OCI-M2 (cell line): Measurements from ENCODE around the gene MYH6.

ENCODE experiments used
- DNase-seq: peaks from one replicate; lab custom pipeline; 2025; ENCODE audit not compliant: unreplicated experiment; lab: John Stamatoyannopoulos, UW

MYH6 gene

DNA sequence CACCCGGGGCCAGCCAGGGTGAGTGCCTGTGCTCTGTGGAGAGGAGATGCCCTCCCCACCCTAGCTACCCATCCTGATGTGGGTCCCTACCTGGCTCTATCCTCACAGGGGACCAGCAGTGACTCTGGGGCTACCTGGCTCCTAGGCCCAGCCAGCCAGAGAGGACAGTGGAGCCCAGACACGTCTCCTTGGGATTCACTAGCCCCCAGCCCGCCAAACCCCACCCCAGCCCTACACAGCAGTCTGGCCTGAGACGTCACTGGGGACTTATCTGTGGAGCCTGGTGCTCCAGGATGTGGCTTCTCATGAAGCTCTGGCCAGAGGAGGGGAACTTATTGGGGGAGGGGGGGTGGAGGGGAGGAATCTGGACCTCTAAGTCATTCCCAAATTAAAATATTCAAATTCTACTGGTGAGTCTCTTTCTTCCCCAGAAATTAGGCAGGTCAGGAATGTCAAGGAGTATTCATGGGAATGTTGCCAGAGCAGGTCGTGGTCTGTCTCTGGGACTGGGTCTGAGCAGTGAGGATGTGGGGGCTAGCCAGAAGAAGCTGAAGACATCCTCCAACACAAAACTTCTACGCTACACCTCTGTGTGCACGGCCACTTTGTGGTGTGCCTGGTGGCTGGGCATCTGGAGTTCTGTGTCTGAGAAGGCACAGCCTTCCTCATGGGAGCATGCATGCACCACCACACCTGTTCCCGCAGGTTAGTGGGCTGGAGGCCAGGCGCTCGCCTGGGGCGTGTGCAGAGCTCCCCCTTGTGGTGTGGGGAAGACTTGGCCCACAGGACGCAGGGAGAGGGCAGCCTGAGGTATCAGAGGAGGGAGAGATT is 28.5 kb downstream of the MYH6 start:
- DNase-seq: no peak

DNA sequence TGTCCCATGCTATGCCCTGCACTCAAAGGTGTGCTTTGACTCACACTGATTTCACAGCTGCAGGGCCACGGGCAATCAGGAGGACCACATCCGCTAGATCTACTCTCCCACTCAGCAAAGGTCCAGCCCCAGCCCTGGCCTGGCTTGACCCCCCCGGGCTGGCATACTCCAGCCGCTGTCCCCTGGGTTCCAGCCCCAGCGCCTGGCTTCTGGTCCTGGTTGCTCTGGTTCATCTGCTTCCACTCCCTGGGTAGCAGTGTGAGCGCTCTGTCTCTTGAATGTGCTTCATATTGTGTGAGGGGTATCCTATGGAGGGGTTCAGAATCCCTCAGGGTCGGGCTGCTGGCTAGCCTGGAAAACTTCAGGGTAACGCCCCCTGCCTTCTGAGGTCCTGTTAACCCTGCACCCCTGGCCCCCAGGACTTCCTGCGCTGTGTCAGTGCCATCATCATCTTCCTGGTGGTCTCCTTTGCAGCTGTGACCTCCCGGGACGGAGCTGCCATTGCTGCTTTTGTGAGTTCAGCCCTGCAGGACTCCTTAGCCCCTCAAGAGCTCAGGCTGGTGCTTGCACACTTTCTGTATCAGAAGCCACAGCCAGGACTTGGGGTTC is 29.4 kb downstream of the MYH6 start:
- DNase-seq: no peak

DNA sequence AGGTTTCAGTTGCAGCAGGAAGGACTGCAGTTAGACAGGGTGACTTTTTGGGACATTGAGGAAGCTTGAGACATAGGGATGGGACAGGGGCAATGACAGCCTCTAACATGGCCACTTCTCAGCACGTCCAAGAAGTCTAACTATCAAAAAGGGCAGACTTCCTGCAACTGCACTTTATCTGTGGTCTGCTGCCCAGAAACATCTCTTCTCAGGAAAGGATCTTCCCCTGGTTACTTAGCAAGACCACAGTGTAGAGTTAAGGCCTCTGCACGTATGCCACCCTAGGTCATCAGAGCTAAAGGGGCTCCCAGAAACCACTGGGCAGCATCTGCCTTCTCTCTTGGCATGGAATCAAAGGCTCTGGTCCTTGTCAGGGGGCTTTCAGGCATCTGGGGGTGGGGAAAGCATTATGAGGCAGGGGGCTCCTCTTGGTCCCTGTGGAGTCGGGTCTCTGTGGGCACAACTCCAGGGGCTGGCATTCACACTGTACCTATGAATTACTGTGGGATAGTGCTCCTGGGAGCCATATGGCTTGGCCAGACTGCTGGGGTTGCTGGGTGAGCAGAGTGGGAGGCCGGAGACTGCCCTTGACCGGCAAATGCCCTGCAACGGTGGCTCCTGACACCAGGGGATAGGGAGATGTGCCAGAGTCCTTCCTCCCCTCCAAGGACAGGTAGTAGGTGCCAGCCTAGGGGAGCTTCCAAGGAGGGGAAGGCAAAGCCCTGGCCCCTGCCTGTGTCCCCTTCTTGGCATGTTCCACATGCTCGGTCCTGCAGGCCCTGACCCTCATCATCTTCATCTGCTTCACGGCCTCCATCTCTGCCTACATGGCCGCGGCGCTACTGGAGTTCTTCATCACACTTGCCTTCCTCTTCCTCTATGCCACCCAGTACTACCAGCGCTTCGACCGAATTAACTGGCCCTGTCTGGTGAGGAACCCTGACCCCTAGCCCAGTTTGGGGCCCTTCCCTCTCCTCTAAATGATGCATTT is 30.2 kb downstream of the MYH6 start:
- DNase-seq: no peak

DNA sequence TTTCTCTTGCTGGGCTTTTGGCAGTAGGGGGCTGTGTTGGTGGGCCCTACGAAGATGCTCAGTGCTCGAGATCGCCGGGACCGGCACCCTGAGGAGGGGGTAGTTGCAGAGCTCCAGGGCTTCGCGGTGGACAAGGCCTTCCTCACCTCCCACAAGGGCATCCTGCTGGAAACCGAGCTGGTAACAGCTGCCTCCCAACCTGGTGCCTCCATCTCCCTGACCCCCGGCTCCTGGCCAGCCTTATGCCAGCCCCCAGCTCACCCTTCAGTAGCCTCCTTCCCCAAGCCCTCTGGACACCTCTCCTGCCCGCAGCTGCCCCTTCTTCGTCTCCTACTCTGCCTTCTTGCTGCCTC is 30.9 kb downstream of the MYH6 start:
- DNase-seq: no peak

GRCh38 chr14:23376482-23377197 is 31.4 kb downstream of the MYH6 start, which contains the start of gene CMTM5:
TSS of gene CMTM5 (plus strand) at chr14:23377046. CDS start at chr14:23377252, 206 bp downstream.
- no peak for DNase-seq

DNA sequence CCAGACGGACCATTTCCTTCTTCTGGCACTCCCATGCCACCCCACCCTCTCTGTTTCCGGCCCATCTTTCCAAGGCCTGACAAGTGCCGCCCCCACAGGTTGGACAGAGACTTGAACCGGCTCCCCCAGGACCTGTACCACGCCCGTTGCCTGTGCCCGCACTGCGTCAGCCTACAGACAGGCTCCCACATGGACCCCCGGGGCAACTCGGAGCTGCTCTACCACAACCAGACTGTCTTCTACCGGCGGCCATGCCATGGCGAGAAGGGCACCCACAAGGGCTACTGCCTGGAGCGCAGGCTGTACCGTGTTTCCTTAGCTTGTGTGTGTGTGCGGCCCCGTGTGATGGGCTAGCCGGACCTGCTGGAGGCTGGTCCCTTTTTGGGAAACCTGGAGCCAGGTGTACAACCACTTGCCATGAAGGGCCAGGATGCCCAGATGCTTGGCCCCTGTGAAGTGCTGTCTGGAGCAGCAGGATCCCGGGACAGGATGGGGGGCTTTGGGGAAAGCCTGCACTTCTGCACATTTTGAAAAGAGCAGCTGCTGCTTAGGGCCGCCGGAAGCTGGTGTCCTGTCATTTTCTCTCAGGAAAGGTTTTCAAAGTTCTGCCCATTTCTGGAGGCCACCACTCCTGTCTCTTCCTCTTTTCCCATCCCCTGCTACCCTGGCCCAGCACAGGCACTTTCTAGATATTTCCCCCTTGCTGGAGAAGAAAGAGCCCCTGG is 32.4 kb downstream of the MYH6 start:
- DNase-seq: no peak

DNA sequence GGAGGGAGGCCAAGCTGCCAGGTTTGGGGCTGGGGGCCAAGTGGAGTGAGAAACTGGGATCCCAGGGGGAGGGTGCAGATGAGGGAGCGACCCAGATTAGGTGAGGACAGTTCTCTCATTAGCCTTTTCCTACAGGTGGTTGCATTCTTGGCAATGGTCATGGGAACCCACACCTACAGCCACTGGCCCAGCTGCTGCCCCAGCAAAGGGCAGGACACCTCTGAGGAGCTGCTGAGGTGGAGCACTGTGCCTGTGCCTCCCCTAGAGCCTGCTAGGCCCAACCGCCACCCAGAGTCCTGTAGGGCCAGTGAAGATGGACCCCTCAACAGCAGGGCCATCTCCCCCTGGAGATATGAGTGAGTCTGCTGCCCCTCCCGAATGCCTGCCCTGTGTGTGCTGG is 35.0 kb downstream of the MYH6 start:
- DNase-seq: no peak

DNA sequence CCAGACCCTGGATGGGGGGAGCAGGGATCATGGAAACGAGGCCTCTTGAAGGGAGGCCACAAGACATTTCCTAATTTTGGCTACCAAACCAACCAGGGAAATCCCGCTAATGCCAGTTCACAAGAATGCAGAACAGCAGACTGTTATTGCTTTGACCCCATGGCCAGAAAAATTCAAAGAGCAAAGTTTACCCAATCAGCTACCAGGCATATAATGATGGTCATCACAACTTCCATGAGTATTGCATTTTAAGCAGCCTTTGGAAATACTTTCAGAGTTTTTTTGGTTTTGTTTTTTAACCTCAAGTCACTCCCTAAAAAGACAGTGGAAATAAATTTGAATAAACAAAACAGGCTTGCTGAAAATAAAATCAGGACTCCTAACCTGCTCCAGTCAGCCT is 35.6 kb downstream of the MYH6 start, which contains the start of gene IL25:
IL25 (plus strand) TSS at position 301 of the 400 bp plus-strand sequence.
- no peak for DNase-seq

GRCh38 chr14:23371865-23372264 is 36.2 kb downstream of the MYH6 start:
- no peak for DNase-seq

DNA sequence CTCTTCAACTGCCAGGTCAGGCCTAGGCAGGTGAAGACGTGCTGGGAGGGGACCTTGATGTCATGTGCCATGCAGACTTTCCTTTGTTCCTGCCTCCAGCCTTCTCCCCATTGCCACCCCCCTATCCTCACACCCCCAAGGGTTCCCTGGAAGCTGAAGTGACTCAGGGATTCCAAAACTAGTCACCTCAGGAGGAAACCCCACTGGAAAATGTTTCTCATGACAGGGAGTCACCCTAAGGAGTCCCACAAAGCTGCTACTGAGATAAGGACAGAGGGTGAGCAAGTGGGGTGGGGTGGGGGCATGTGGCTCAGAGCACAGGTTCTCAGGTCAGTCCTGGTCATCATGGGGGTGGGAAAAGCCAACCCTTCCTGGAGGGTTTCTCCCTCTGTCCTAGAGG is 37.9 kb downstream of the MYH6 start:
- no peak for DNase-seq

DNA sequence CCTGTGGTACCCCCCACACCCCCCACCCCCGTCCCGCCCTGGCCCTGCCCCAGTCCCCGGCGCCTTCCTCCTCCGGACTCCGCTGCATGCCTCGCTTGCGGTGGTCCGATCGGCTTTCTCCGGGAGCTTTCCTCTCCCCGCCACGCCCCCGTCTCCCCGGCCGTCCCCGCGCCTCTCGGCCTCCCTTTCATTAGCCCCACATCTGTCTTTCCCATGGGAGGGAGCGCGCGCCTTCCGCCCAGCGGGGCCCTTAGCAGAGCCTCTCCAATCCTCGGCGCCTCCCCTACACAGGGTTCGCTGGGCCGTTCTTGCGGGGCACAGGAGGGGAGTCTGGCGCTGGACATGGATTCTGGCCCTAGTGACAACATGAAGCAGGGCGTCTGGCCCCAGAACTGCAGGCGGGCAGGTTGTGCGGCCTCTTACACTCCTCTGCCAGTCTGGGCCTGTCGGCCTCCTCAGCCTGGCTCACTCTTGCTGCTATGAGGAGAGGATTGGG is 41.6 kb downstream of the MYH6 start:
- no peak for DNase-seq

GRCh38 chr14:23365732-23366425 is 42.2 kb downstream of the MYH6 start:
- no peak for DNase-seq

- no peak for DNase-seq
These were observed 42.9 kb downstream of the MYH6 start, which contains the start of gene EFS for GRCh38 chr14:23365036-23365731. TSS of gene EFS (minus strand) at chr14:23365172. CDS start at chr14:23365025, 147 bp downstream.

- no peak for DNase-seq
These were observed 43.7 kb downstream of the MYH6 start for GRCh38 chr14:23364164-23365035.

DNA sequence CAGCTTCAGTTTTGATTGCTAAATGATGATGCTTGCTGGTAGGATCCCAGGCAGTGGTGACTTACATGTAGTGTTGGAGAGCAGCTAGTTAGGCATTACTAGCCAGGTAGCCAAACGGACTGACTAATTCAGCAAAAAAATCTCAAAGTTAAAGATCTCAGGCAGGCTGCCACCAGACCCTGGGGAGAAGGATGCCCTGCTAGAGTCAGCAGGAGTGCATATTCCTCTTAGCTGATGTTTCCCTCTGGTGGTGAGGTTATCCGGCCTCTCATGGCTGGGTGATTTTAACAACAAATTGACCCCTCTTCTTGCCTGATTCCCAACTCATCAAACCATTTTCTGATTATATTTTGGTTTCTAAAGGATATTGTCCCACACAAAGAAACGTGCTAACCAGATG is 45.9 kb downstream of the MYH6 start:
- DNase-seq: no peak

DNA sequence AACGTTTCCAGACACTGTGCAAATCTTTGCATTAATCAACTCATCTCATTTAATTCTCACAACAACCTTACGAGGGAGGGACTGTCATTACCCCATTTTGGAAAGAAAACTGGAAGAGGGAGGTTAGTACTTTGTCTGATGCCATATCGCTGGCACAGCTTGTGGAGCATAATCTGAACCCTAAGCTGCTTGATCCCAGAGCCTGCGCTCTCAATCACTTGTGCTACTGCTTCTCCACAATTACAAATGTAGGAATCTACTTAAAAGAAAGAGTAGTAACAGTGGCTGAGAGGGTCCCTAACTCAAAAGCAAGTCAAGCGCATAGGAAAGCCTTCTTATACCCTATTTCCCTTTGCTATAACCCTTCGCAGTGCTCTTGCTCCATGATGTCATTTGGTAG is 46.3 kb downstream of the MYH6 start:
- no peak for DNase-seq

DNA sequence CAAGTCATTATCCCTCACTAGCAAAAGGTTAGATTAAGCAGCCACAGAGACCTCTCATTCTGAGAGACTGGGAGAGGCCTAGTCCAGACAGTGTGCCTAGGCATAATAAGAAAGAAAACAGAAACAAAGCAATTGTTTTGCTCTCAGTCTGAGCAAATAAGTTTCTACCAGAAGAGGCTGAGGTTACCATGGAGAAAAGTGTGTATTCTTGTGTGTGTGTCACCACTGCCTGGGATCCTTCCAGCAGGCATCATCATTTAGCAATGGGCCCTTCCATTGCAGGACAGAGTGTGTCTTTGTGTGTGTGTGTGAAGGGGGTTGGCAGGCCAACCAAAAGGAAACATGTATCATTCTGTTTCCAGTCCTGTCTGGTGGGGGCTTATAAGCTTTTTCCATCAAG is 46.8 kb downstream of the MYH6 start:
- no peak for DNase-seq

- no peak for DNase-seq
These were observed 47.6 kb downstream of the MYH6 start for GRCh38 chr14:23360496-23360895.
